Measurements from ENCODE around the gene CACNB4. TPM values are rescaled to one million over a fixed set of nuclear protein-coding genes. Genes with fewer than 3 reads are reported as not detected.
"Not testable (repeated sequence)": the region's sequence is repeated elsewhere in the genome, so short reads cannot be mapped to it uniquely, and the experiment has no call there.

The CACNB4 gene
- total RNA-seq, 1 experiment from 2014 or later = 2.0 TPM

GRCh38 chr2:152107140-152107539, 8.3 kb upstream of the CACNB4 start:
- ATAC-seq; H3K27ac ChIP-seq (ENCODE audit: low read depth, low read length); CTCF ChIA-PET; intact Hi-C loops (cut with micrococcal nuclease); H3K79me2 ChIP-seq (ENCODE audit: insufficient read depth, low read length); POLR2A ChIA-PET; H3K9me3 ChIP-seq (ENCODE audit: control insufficient read depth in 1 of 2, insufficient read depth in 1 of 2, low read depth in 1 of 2, low read length in 2 of 2); H2AFZ ChIP-seq (ENCODE audit: low read depth, low read length, poor library complexity, severe bottlenecking); H3K36me3 ChIP-seq (ENCODE audit: control insufficient read depth in 1 of 2, insufficient read depth in 2 of 2, low read length in 2 of 2); RAD21 ChIA-PET (ENCODE audit: low non-redundant PET in 1 of 2, low total read pairs in 2 of 2, uncharacterized antibody in 2 of 2, unreplicated experiment in 2 of 2); H3K9ac ChIP-seq (ENCODE audit: low read length); H3K9me2 ChIP-seq (ENCODE audit: insufficient read depth); H3K4me1 ChIP-seq (ENCODE audit: control insufficient read depth in 1 of 2, insufficient read depth in 2 of 2, low read length in 2 of 2); H3K27me3 ChIP-seq (ENCODE audit: insufficient read depth, low read length); H3K4me3 ChIP-seq (replicated peaks in 1 of 2; ENCODE audit: low read depth in 1 of 2, low read length in 2 of 2); H4K20me1 ChIP-seq (ENCODE audit: insufficient read depth); H3K4me2 ChIP-seq (ENCODE audit: low read length); BruUV-seq (replicated peaks); DNase-seq (ENCODE audit: low read depth, low spot score): not testable (repeated sequence)

GRCh38 chr2:152106464-152106863, 7.6 kb upstream of the CACNB4 start:
- no peak overlapping the region for H3K4me3 ChIP-seq (replicated peaks in 1 of 2; ENCODE audit: low read depth in 1 of 2, low read length in 2 of 2)
- no peaks in the 10 kb centered on the region for H3K27me3 ChIP-seq (ENCODE audit: insufficient read depth, low read length)
- POLR2A ChIA-PET = no interaction called here
- H3K4me2 ChIP-seq (ENCODE audit: low read length) = no peak overlapping the region
- intact Hi-C loops (cut with micrococcal nuclease) = no loop called here
- no TSS peak for BruUV-seq (replicated peaks)
- no peak overlapping the region for H2AFZ ChIP-seq (ENCODE audit: low read depth, low read length, poor library complexity, severe bottlenecking)
- DNase-seq (ENCODE audit: low read depth, low spot score) = no peak
- CTCF ChIA-PET = no interaction called here
- peaks cover 7 to 8% of the 10 kb centered on the region in 2 experiments; a peak in 3 of 4 replicates for H3K4me1 ChIP-seq (ENCODE audit: control insufficient read depth in 1 of 2, insufficient read depth in 2 of 2, low read length in 2 of 2)
- no peak for ATAC-seq
- no peak overlapping the region for H3K9ac ChIP-seq (ENCODE audit: low read length)
- RAD21 ChIA-PET (ENCODE audit: low non-redundant PET in 1 of 2, low total read pairs in 2 of 2, uncharacterized antibody in 2 of 2, unreplicated experiment in 2 of 2) = no interaction called here
- H4K20me1 ChIP-seq (ENCODE audit: insufficient read depth) = no peaks in the 10 kb centered on the region
- no peaks in the 10 kb centered on the region for H3K9me3 ChIP-seq (ENCODE audit: control insufficient read depth in 1 of 2, insufficient read depth in 1 of 2, low read depth in 1 of 2, low read length in 2 of 2)
- TF ChIP-seq POLR2AphosphoS5 (IDR thresholded peaks at IDR 0.05; ENCODE audit: low read depth, low read length) = no peak
- TF ChIP-seq EGR1 (IDR thresholded peaks at IDR 0.05; ENCODE audit: low read depth) = no peak
- TF ChIP-seq FOSL1 (IDR thresholded peaks at IDR 0.05; ENCODE audit: low read depth) = no peak
- TF ChIP-seq YY1 (IDR thresholded peaks at IDR 0.05; ENCODE audit: extremely low read depth, insufficient replicate concordance, low read depth, low read length) = no peak
- no peak for TF ChIP-seq EZH2phosphoT487 (IDR thresholded peaks at IDR 0.05; ENCODE audit: borderline replicate concordance)
- no peak for TF ChIP-seq SIN3A (IDR thresholded peaks at IDR 0.05; ENCODE audit: low read depth)
- no peak for TF ChIP-seq TCF7L2 (IDR thresholded peaks at IDR 0.05; ENCODE audit: borderline replicate concordance, extremely low read depth, insufficient read depth, insufficient read length)
- no peak for TF ChIP-seq JUND (IDR thresholded peaks at IDR 0.05)
- no peak for TF ChIP-seq SP1 (IDR thresholded peaks at IDR 0.05; ENCODE audit: low read depth)
- no peak for TF ChIP-seq MAX (IDR thresholded peaks at IDR 0.05)
- no peak for TF ChIP-seq SRF (IDR thresholded peaks at IDR 0.05; ENCODE audit: low read depth)
- no peak for TF ChIP-seq EZH2 (IDR thresholded peaks at IDR 0.05)
- no peak for TF ChIP-seq RAD21 (IDR thresholded peaks at IDR 0.05; ENCODE audit: low read depth)
- TF ChIP-seq ZFX (IDR thresholded peaks at IDR 0.05) = no peak
- TF ChIP-seq ATF3 (IDR thresholded peaks at IDR 0.05) = no peak
- TF ChIP-seq CBX3 (IDR thresholded peaks at IDR 0.05; ENCODE audit: low read depth) = no peak
- TF ChIP-seq ELF1 (IDR thresholded peaks at IDR 0.05; ENCODE audit: borderline replicate concordance, low read depth) = no peak
- no peak for TF ChIP-seq ZNF274 (IDR thresholded peaks at IDR 0.05; ENCODE audit: low read depth, low read length)
- H3K27ac ChIP-seq (ENCODE audit: low read depth, low read length) = no peak overlapping the region
- no peaks in the 10 kb centered on the region for H3K9me2 ChIP-seq (ENCODE audit: insufficient read depth)
- no peaks in the 10 kb centered on the region for H3K36me3 ChIP-seq (ENCODE audit: control insufficient read depth in 1 of 2, insufficient read depth in 2 of 2, low read length in 2 of 2)
- no peaks in the 10 kb centered on the region for H3K79me2 ChIP-seq (ENCODE audit: insufficient read depth, low read length)

Data from HCT116 (cell line).